Neuronal stem cell (in vitro differentiated cells): ENCODE results near the gene HIPK2.

Experiments used
- DNase-seq: peaks from one replicate; pipeline ENCODE4 v3.0.0-alpha.2; 2013; ENCODE audit warnings: low spot score
- H2AFZ ChIP-seq: one replicate; pipeline ENCODE4 v1.6.1; 2013; ENCODE audit warnings: mild to moderate bottlenecking, low read length, inconsistent platforms
- H2AK5ac ChIP-seq: 2 replicates; pipeline ENCODE4 v1.6.1; 2013; ENCODE audit warnings: low read depth, mild to moderate bottlenecking, inconsistent platforms, low read length, moderate library complexity, mixed read lengths
- H2BK120ac ChIP-seq: 2 replicates; pipeline ENCODE4 v1.6.1; 2013; ENCODE audit warnings: low read depth, mild to moderate bottlenecking, inconsistent platforms, low read length, moderate library complexity, mixed read lengths
- H2BK12ac ChIP-seq: one replicate; pipeline ENCODE4 v1.6.1; 2013; ENCODE audit warnings: low read length, inconsistent platforms
- H2BK15ac ChIP-seq: 2 replicates; pipeline ENCODE4 v1.6.1; 2013; ENCODE audit warnings: mild to moderate bottlenecking, low read length, inconsistent platforms, mixed read lengths
- H2BK5ac ChIP-seq: one replicate; pipeline ENCODE4 v1.6.1; 2013; ENCODE audit warnings: inconsistent platforms, mild to moderate bottlenecking, low read length, moderate library complexity
- H3K14ac ChIP-seq: one replicate; pipeline ENCODE4 v1.6.1; 2013; ENCODE audit warnings: low read length, inconsistent platforms
- H3K18ac ChIP-seq: 2 replicates; pipeline ENCODE4 v1.6.1; 2013; ENCODE audit warnings: low read length, inconsistent platforms
- H3K23ac ChIP-seq: 2 replicates; pipeline ENCODE4 v1.6.1; 2013; ENCODE audit warnings: low read depth, mild to moderate bottlenecking, mixed read lengths, low read length, inconsistent platforms; ENCODE audit not compliant: poor library complexity
- H3K27ac ChIP-seq: replicated peaks from 3 replicates; pipeline ENCODE4 v1.5.1; 2013; ENCODE audit warnings: low read length, inconsistent platforms
- H3K27me3 ChIP-seq, 3 experiments: 2 replicates each; pipeline ENCODE4 v1.6.1; 2013; ENCODE audit warnings: low read length in 3 of 3, mild to moderate bottlenecking in 2 of 3, inconsistent platforms in 1 of 3, low read depth in 1 of 3, mixed read lengths in 1 of 3, moderate library complexity in 1 of 3; ENCODE audit not compliant: control insufficient read depth in 3 of 3, insufficient read depth in 3 of 3
- H3K36me3 ChIP-seq, 2 donors: replicated peaks in 1 of 2; 2 replicates each; pipeline ENCODE4 v1.6.1; 2013; ENCODE audit warnings: low read length in 2 of 2; ENCODE audit not compliant: control insufficient read depth in 2 of 2, insufficient read depth in 2 of 2
- H3K4ac ChIP-seq: 2 replicates; pipeline ENCODE4 v1.6.1; 2013; ENCODE audit warnings: inconsistent platforms, mild to moderate bottlenecking, low read length, moderate library complexity
- H3K4me1 ChIP-seq, 2 donors: 1 replicate in 1 of 2; 2 replicates in 1 of 2; pipeline ENCODE4 v1.6.1; 2013; ENCODE audit warnings: low read length in 2 of 2, low read depth in 1 of 2; ENCODE audit not compliant: control insufficient read depth in 2 of 2, insufficient read depth in 1 of 2
- H3K4me2 ChIP-seq: one replicate; pipeline ENCODE4 v1.6.1; 2013; ENCODE audit warnings: mild to moderate bottlenecking, low read length, inconsistent platforms; ENCODE audit not compliant: insufficient read depth, poor library complexity, severe bottlenecking
- H3K4me3 ChIP-seq, 2 donors: 2 replicates each; pipeline ENCODE4 v1.5.1; 2013; ENCODE audit warnings: low read length in 2 of 2, mild to moderate bottlenecking in 2 of 2, inconsistent platforms in 1 of 2, moderate library complexity in 1 of 2
- H3K79me1 ChIP-seq: one replicate; pipeline ENCODE4 v1.6.1; 2013; ENCODE audit warnings: low read depth, mild to moderate bottlenecking, inconsistent platforms, low read length, moderate library complexity
- H3K9ac ChIP-seq: one replicate; pipeline ENCODE4 v1.6.1; 2013; ENCODE audit warnings: mild to moderate bottlenecking, low read depth, low read length, inconsistent platforms; ENCODE audit not compliant: poor library complexity
- H3K9me3 ChIP-seq, 2 donors: replicated peaks in 1 of 2; 2 replicates each; pipeline versions ENCODE3 to v1.6.1; 2013; ENCODE audit warnings: low read length in 2 of 2, mild to moderate bottlenecking in 2 of 2, inconsistent platforms in 1 of 2, low read depth in 1 of 2, mixed read lengths in 1 of 2, moderate library complexity in 1 of 2; ENCODE audit not compliant: control insufficient read depth in 2 of 2, insufficient read depth in 1 of 2
- H4K8ac ChIP-seq: one replicate; pipeline ENCODE4 v1.6.1; 2013; ENCODE audit warnings: low read depth, mild to moderate bottlenecking, inconsistent platforms, low read length, moderate library complexity
- H4K91ac ChIP-seq: one replicate; pipeline ENCODE4 v1.6.1; 2013; ENCODE audit warnings: low read length, low read depth, mild to moderate bottlenecking, inconsistent platforms; ENCODE audit not compliant: poor library complexity
- WGBS, 2 donors: extraction: QIAGEN DNeasy Blood & Tissue Kit; methylation state at CpG; one replicate each; pipeline ENCODE4 v1.1.7; 2013; ENCODE audit warnings: missing lambda C conversion rate in 2 of 2, mixed read lengths in 1 of 2; ENCODE audit not compliant: insufficient read length in 2 of 2, insufficient replicate concordance in 1 of 2; ENCODE audit errors: extremely low coverage in 2 of 2; 5-methylcytosine and 5-hydroxymethylcytosine counted together

The HIPK2 gene

DNA sequence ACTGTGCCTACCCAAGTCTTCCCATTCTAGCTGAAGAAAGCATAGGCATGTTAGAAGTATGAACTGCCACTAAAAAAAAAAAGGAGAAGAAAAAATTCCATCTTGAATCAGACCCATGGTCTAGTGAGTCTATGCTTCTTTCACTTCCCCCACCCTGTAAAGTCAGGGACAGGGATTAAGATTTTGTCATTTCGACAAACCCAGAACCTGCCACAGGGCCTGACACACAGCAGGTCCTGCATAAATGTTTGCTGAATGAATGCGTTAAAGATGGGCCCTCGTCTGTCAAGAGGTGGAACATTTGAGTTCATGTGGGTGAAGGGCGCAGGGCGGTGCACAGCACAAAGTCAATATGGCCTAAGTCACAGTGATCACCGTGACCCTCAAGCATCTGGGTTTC, 4.9 kb downstream of the HIPK2 start:
- Histone ChIP-seq H3K4me1 (peaks cover 4 to 5% of the 10 kb centered on the region in 2 donors), H3K4me3 (no peak overlapping the region), H3K27me3 (peaks cover 0 to 2% (median 0%) of the 10 kb centered on the region in 3 experiments), H4K8ac (no peak overlapping the region), H3K14ac (no peak overlapping the region), H3K79me1 (peaks cover 4% of the 10 kb centered on the region), H3K27ac (no peak overlapping the region), H2BK5ac (no peak overlapping the region), H3K4me2 (no peak overlapping the region), H4K91ac (no peak overlapping the region), H3K9me3 (no peaks in the 10 kb centered on the region), H3K36me3 (peaks cover 0 to 55% of the 10 kb centered on the region in 2 donors), H3K23ac (no peak overlapping the region), H2BK120ac (no peak overlapping the region), H2AK5ac (no peak overlapping the region), H3K9ac (no peak overlapping the region), H2BK12ac (no peak overlapping the region), H3K4ac (no peak overlapping the region), H2BK15ac (no peak overlapping the region), H2AFZ (no peak overlapping the region), H3K18ac (no peak overlapping the region)
- DNase-seq, result no peak
- WGBS, 2 donors, result no CpG with 5 or more reads among the region's 6 CpGs

DNA sequence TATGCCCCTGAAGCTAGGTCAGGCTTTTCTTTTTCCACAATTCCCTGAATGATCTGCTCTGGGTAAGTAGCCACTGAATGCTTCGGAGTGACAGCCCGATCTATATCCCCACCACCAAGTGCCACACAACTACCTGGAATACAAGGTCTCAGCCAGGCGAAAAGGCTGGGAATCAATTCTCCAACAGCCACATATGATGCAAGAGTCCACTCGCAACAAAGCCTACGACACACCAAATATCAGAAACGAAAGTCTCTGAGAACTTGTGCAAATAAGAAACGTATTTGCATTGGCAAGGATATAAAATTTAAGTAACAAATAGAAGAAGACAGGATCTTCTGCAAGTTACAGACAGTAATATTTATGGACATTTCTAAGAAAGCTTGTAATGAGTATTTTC, 5.7 kb downstream of the HIPK2 start:
- no peak overlapping the region for H3K18ac ChIP-seq
- H4K8ac ChIP-seq, result no peak overlapping the region
- H2AFZ ChIP-seq, result no peak overlapping the region
- no peak overlapping the region for H2AK5ac ChIP-seq
- H3K27ac ChIP-seq, result no peak overlapping the region
- H4K91ac ChIP-seq, result no peak overlapping the region
- peaks cover 0 to 55% of the 10 kb centered on the region in 2 donors for H3K36me3 ChIP-seq
- H3K79me1 ChIP-seq, result peaks cover 4% of the 10 kb centered on the region
- H3K4me2 ChIP-seq, result no peak overlapping the region
- no peaks in the 10 kb centered on the region for H3K9me3 ChIP-seq
- H3K9ac ChIP-seq, result no peak overlapping the region
- H3K27me3 ChIP-seq, result peaks cover 0 to 2% (median 0%) of the 10 kb centered on the region in 3 experiments
- H3K4me1 ChIP-seq, result peaks cover 4 to 5% of the 10 kb centered on the region in 2 donors
- no peak overlapping the region for H3K23ac ChIP-seq
- H2BK120ac ChIP-seq, result no peak overlapping the region
- no peak overlapping the region for H2BK12ac ChIP-seq
- no peak overlapping the region for H3K14ac ChIP-seq
- no peak overlapping the region for H3K4me3 ChIP-seq
- H2BK5ac ChIP-seq, result no peak overlapping the region
- no peak for DNase-seq
- WGBS, 2 donors, result no CpG with 5 or more reads among the region's 7 CpGs
- no peak overlapping the region for H3K4ac ChIP-seq
- no peak overlapping the region for H2BK15ac ChIP-seq

DNA sequence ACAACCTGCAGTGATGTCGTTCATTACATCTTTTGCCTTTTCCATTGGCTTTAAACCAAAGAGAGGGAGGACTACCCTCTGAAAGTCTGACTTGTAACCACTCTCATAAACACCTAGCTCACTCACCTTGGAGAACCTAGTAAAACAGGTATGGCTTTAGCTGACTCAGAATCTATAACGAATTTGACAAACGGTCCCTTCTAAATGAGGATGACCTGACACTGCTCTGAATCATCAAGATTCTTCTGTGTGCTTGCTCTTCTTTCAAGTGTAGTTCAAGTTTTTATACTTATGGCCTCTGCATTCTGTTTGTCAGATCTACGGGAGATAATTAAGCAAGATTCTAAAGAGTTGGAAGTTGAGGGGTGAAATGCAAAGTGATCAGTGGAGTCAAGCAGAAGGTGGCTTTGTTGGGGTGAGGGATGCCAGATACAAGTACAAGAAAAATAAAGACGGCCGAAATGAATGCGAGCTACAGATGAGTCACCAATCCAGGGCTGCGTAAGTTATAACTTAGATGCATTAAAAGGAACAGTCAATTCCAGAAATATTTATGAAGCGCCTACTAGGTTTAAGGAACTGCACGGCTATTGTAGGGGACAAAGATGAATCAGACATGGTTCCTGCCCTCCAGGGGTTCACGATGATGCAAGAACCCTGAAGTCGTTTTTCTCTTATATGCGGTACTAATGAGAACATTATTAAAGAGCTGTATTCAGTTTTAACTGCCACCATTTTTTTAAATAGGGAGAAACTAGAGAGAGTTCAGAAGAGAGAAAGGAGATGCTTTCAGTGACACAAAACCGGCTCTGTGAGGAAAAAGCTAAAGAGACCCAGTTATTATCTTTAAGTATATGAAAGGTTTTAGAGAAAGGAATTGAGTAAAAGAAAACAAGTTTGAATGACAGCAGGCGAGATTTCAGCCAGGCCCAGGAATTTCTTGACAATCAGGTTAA, 6.5 kb downstream of the HIPK2 start:
- Histone ChIP-seq H3K4me2 (no peak overlapping the region), H3K4me1 (peaks cover 2 to 5% of the 10 kb centered on the region in 2 donors), H3K4ac (no peak overlapping the region), H4K8ac (no peak overlapping the region), H3K27me3 (peaks cover 0 to 2% (median 0%) of the 10 kb centered on the region in 3 experiments), H3K14ac (no peak overlapping the region), H2BK12ac (no peak overlapping the region), H2AK5ac (no peak overlapping the region), H3K36me3 (peaks cover 0 to 57% of the 10 kb centered on the region in 2 donors), H3K9ac (no peak overlapping the region), H3K9me3 (no peaks in the 10 kb centered on the region), H2AFZ (no peak overlapping the region), H2BK120ac (no peak overlapping the region), H2BK15ac (no peak overlapping the region), H2BK5ac (no peak overlapping the region), H3K27ac (no peak overlapping the region), H3K4me3 (no peak overlapping the region), H4K91ac (no peak overlapping the region), H3K79me1 (peaks cover 4% of the 10 kb centered on the region), H3K18ac (no peak overlapping the region), H3K23ac (no peak overlapping the region)
- DNase-seq, result no peak
- WGBS, 2 donors, result no CpG with 5 or more reads among the region's 15 CpGs

DNA sequence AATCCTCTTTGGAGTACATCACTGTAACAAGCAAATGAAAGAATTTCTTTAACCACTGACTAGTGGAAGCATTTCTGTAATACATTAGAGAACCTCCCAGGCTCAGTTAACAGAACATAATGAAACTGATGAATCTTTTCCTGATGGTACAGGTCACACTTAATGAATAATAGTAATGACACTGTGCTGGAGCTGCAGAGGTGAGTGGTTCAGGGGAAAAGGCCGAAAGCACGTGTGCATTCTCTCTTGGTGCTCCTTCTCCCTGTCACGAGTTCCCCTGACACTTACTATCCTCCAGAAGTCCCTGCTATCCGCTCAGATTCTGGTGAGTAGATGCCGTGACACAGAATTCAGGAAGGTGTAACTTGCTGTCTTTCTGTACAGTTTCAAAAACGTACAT, 8.0 kb downstream of the HIPK2 start:
- Histone ChIP-seq H3K14ac (no peak overlapping the region), H3K27ac (no peak overlapping the region), H3K18ac (no peak overlapping the region), H3K36me3 (peaks cover 0 to 59% of the 10 kb centered on the region in 2 donors), H4K8ac (no peak overlapping the region), H2AFZ (no peak overlapping the region), H4K91ac (no peak overlapping the region), H2BK15ac (no peak overlapping the region), H2BK120ac (no peak overlapping the region), H2AK5ac (no peak overlapping the region), H3K27me3 (peaks cover 0 to 2% (median 0%) of the 10 kb centered on the region in 3 experiments), H3K9me3 (no peaks in the 10 kb centered on the region), H3K4me1 (no peaks in the 10 kb centered on the region), H2BK5ac (no peak overlapping the region), H3K4me3 (no peak overlapping the region), H3K4ac (no peak overlapping the region), H3K23ac (no peak overlapping the region), H3K4me2 (no peak overlapping the region), H2BK12ac (no peak overlapping the region), H3K9ac (no peak overlapping the region), H3K79me1 (peaks cover 4% of the 10 kb centered on the region)
- DNase-seq, result no peak
- no CpG with 5 or more reads among the region's 6 CpGs for WGBS, 2 donors
